CD4-positive, alpha-beta T cell treated with Interleukin-17A for 1 hour (primary cell): ENCODE results near the gene SLC25A42.
"Not testable (repeated sequence)": the region's sequence is repeated elsewhere in the genome, so short reads cannot be mapped to it uniquely, and the experiment has no call there.

Experiments used
- DNase-seq: peaks from one replicate; pipeline ENCODE4 v3.0.0-alpha.2; 2020

The SLC25A42 gene

DNA sequence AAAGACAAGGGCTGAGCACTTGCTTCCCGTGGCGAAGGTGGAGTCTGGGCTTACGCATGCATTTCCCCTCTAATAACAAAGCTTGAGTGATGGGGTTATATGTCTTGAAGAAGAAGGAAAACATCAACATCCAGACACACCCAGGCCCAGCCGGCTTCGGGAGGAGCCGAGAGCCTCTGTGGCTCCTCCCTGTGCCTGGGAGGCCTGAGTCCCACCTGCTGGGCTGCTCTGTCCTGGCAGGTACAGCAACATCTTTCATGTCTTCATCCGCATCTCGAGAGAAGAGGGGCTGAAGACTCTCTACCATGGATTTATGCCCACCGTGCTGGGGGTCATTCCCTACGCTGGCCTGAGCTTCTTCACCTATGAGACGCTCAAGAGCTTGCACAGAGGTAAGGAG, 43.9 kb downstream of the SLC25A42 start:
- DNase-seq: no peak

DNA sequence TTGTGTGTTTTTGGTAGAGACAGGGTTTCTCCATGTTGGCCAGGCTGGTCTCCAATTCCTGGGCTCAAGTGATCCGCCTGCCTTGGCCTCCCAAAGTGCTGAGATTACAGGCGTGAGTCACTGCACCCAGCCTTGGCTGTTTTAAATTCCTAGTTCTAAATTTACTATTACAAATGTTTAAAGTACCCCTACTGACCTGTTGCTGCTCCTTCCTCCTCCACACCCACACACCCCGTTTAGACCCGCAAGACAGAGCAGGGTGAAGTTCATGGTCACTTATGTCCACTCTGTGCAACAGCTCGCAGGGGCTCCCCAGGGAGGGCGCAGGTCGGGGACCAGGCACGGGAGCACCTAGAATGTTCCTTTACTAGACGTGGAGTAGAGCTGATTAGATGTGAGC, 45.8 kb downstream of the SLC25A42 start:
- DNase-seq: no peak

DNA sequence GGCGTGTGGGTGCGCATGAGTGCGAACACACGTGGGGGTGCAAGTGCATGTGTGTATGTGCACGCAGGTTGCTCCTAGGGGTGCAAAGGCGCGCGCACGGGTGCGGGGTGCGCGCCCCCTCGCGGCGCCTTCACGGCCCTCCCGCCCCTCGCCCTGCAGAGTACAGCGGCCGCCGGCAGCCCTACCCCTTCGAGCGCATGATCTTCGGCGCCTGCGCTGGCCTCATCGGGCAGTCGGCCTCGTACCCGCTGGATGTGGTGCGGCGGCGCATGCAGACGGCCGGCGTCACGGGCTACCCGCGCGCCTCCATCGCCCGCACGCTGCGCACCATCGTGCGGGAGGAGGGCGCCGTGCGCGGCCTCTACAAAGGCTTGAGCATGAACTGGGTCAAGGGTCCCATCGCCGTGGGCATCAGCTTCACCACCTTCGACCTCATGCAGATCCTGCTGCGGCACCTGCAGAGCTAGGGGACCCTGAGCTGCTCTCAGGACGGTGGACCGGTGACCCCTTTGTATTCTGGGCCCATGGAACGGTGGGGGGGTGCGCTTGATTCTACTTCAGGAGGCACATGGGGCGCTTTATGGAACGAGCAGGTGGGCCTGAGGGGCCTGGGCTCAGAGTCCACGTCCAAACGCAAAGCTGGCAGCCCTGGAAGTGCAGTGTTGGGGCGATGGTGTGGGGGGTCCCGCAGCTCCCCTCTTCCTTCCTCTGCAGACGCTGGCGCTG, 46.8 kb downstream of the SLC25A42 start:
- DNase-seq: peak; percentile 13

DNA sequence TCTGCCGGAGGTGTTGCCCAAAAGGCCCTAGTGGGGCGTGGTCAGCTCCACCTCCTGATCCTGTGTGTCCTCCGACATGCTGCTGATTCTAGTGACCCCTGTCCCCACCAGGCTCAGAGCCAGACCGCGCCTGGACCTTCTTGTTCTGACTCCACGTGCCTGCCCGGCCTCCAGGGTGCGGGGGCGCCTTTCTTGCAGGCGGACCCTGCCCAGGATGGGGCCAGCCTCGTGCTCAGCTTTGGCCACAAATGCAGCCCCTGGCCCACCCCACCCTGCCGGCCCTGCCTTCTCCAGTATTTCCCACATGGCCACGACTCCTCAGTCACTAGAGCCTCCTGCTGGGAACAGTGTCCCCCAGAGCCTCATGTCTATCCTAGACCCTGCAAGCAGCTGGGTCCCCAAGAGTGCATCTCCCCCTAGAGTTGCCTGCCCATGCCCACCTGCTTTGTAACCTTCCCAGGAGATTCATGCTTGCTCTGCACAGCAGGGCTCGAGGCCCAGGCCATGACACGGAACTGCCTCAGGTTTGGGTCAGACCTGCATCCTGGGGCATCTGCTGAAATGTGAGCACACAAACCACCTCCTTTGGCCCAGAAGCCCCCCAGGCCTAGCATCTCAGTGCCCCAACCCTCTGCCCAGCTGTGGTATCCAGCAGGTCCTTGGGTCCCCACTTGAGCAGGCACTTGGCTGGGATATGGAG, 47.5 kb downstream of the SLC25A42 start:
- no peak for DNase-seq

DNA sequence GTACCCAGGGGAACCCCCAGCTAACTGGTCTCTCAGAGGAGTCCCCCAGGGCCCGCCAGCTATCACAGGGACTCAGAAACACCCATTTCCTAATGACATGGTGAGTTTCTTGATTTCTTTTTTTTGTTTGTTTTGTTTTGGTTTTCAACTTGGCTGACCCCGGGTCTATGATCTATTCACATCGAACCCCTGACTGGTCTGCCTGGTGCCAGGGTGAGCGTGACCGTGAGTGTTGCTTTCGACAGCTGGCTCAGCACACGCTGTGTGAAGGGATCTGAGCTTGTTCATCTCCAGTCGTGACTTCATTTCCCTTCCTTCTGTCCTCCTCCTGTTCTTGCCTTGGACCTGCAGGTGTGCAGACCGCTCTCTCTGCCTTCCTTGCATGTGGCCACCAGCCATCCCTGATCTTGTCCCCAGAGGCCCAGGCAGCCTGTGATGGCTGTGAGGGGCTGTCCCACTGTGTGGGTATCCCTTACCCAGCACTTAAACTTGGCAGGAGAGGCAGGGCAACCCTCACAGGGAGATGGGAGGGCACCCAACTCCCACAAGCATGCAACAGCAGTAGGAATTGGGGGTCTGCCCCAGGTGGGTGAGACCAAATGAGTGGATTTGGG, 48.3 kb downstream of the SLC25A42 start:
- no peak for DNase-seq

DNA sequence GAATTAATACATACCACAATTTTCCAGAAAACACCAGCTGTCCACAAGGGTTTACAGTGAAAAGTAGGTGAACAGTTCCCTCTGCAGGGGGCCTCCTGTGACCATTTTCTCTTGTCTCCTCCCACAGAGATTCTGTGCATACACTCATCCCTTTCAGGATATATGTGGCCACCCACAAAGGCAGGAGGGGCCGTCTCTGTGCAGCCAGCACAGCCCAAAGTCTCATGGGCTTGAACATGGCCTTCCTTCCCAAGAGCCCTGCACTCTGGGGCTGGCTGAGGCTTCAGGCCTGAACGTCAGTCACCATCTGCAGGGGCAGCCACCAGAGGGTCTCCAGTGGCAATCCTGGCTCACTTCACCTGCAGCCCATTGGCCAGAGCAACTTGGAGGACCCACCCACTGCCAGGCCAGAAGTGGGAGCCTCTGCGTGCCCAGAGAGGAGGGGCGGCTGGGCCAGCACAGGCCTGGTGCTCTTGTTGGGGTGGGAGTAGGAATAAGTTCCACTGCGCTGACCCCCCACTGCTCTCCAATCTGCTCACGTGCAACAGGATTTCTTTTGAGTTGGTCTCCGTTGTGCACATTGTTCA, 49.3 kb downstream of the SLC25A42 start:
- DNase-seq: no peak

DNA sequence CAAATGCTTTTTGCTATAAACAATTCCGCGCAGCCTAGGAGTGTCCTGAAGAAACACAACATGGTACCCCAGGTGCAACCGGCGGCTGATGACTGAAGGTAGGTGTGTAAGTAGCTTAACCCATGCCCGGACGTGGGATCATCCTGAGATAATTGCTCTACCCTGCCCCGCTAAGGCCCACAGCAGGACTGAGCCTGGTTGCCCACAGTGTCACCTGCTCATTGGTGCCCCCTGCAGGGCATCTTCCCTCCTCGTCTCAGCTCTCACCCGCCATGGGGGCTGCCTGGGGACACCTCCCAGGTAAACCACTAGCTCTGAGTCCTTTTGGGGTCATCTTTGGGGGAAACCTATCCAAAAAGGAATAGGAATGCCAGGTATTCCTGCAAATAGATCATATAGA, 52.2 kb downstream of the SLC25A42 start:
- peak; percentile 52 for DNase-seq

DNA sequence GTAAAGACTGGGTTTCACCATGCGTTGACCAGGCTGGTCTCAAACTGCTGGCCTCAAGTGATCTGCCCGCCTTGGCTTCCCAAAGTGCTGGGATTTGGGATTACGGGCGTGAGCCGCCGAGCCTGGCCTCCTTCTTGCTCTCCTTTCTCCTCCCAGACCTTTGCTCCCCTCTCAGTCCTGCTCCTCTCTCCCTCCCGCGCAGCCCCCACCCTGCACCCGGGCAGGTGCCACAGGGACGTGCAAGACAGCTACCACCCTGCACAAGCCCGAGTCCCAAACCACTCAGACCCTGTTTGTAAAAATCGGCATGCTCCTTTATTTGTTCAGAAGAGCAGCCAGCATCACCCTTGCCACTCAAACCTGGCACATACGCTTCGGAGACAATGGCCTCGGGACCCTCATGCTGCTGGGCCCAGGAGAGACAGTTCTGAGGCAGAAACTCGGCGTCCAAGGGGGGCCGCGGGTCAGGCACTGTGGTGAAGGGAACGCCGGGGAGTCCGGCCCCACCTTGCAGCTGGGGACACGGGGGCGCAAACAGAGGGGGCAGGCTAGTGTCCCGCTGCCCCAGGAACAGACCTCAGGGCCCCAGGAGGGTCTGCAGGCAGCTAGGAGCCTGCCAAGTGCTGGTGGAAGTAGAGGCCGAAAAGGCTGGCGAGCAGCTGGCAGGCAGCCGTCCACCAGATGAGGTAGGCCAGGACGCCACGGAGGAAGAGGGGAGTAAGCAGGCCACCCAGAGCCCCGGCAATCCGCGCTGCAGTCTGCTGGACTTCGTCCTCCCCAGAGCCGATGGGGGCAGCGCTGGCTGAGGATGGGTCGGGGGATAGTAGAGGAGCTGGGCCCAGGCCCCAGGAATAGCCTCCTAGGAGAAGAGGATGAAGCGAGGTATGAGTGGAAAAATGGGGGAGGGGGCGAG, 55.8 kb downstream of the SLC25A42 start:
- no peak for DNase-seq

DNA sequence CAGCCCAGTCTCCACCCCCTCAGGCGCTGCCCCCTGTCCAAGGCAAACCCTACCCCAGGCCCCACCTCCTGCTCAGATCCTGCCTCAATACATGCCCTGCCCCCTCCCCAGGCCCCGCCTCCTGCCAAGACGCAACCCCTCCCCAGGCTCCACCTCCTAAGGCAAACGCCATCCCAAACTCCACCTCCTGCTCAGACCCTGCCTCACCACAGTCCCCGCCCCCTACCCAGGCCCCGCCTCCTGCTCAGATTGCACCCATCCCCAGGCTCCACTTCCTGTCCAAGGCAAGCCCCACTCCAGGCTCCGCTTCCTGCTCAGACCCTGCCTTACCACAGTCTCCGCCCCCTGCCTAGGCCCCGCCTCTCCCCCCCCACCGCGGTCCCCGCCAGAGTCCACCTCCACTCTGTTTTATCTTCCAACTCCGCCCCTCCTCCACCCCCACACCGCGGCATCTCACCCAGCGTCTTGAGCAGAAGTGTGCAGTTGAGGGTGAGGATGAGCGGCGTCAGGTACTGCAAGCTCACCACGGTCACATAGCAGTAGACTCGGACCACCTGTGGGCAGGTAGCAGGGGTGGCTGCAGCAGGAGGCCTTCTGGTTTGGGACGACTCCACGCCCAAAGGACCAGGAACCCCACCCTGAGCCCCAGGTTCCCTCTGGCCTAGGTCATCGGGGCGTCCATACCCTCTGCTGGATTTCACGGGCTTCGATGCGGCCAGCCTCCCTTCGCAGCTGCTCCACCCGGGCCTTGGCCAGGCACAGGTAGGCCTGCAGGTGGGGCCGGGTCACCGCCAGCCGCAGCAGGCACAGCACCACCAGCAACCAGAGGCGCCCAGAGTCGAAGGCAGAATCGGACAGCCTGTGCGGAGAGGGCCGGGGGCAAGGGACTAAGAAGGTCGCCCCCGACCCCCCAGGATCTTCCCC, 56.8 kb downstream of the SLC25A42 start:
- peak; percentile 26 for DNase-seq

DNA sequence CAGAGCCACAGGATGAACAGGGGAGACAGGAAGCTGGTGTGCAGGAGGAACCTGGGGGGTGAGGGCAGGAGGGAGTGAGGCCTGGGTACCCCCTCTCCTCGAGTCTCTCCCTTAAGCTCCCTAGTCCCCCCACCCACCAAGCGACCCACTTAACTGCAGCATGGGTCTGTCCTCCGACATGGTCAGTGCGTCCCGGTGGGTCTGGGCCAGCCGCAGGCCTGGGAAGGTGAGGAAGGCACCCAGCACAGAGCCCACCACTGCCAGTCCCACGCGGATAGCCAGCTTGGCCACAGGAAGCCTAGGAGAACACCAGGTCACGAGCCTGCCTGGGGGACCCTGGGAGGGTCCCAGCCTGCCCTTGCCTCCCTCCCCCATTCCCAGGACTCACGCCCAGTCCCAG, 57.6 kb downstream of the SLC25A42 start:
- no peak for DNase-seq

DNA sequence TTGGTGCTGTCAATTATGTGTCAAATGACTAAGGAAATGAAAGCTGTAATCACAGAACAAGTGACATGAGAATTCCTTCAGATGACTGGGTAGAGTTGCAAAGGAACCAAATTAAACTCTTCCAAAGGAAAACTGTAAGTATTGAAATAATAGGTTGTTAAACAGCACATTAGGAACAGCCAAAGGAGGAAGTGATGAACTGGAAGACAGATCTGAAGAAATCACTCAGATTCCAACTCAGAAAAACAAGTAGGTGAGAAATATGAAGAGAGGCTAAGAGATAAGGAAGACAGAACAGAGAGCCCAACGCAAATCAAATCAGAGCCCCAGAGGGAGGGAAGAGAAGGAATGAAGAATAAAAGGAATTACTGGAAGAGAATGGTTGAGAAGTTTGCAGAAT, 59.1 kb downstream of the SLC25A42 start:
- no peak for DNase-seq

DNA sequence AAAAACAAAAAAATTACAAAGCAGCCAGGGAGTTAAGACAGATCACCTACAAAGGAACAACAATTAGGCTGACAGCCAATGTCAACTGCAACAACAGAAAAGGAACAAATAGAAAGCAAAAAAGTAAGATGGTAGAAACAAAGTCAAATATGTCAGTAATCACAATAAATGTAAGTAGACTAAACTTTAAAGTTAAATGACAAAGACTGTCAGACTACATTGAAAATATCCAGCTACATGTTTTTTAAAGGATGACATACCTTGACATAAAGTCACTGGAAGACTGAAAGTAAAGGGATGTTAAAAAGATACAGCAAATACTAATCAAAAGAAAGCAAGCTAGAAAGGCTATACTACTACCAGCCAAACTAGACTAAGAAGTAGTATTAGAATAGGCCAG, 59.6 kb downstream of the SLC25A42 start:
- no peak for DNase-seq

DNA sequence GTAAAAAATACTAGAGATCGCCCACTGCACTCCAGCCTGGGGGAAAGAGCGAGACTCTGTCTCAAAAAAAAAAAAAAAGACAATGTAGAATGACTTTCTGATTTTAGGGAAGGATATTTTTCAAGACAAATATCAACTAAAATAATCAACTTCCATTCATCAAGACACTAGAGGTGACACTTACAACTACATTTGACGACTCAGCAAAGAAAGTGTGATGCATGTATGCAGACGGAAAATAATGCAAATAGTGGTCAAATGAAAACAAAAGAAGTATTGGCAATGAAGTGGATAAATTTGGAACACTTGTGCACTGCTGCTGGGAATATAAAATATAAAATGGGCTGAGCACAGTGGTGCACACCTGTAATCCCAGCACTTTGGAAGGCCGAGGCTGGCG, 62.3 kb downstream of the SLC25A42 start:
- no peak for DNase-seq

DNA sequence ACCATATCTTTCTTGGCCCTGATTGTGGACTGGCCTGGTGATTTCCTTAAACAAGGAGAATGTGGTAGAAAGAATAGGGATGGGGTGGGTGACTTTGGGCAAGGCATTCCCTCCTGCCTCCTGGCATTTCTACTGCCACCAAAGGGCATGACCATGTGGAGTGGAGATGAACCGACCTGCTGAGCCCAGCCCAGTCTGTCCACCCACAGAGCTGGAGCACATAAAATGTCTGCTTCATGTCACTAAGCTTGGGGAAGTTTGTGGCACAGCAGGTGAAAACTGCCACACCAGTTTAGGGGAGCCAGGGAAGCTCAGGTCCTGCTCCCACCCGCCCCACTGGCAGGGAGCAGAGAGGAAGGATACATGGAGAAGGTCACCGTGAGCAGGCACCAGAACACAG, 68.2 kb downstream of the SLC25A42 start:
- DNase-seq: no peak

DNA sequence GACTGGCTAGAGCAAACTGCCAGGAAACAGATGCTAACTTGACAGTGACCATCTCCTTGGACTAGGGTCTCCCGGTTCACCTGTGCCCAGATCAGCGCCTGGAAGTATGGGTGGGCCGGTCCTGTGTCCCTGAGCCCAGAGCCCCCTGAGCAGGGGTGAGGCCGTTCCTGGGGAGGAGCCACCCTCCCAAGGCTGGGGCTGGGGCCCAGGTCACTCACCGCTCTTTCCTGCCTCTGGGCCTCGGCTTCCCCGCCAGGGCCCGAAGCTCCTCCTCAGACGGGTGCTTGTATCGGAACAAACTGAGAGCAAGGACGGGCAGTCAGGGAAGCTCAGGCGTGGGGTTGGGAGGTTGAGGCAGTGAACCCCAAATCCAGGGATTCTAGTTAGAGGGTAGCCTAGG, 69.1 kb downstream of the SLC25A42 start:
- no peak for DNase-seq

DNA sequence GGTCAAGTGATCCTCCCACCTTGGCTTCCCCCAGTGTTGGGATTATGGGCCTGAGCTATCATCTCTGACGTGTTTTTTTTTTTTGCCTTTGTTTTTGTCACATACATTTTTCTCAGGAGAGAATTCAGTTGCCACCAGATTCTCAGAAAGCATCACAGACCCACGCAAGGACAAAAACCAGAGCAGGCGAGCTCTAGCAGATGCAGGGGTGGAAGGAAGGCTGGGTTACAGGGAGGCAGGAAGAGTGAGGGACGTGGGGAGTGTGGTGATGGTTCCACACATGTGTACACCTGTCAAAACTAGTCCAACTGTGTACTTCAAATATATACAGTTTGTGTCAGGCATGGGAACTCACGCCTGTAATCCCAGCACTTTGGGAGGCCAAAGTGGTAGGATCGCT, 70.2 kb downstream of the SLC25A42 start:
- no peak for DNase-seq

DNA sequence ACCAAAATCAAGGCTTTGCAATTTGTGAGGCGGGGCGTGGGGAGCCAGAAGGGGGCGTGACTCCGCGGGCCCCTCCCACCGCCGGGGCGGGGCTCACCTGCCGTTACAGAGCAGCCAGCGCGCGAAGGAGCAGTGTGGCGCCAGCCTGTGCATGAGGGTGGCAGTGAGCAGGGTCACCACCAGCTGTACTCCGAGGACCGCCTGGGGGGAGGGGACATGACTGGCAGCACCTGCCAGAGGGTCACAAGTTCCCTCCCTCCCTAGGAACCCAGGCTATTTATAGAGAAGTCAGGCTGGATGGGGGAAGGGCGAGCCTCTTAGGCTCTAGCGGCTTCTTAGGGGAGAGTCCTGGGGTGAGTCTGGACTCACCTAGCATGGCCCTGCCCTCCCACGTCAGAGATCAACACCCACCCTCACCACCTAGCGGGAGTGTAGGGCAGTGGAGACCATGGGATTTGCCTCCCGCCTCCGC, 70.9 kb downstream of the SLC25A42 start:
- DNase-seq: peak; percentile 49

DNA sequence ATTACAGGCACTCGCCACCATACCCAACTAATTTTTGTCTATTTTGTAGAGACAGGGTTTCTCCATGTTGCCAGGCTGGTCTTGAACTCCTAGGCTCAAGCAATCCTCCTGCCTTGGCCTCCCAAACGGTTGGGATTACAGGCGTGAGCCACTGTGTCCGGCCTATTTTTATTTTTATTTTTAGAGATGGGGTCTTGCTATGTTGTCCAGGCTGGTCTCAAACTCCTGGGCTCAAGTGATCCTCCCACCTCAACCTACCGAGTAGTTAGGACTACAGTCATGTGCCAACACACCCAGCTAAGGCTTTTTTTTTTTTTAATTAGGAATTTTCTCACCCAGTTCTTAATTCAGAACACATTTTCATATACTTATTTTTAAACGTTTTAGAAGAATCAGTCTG, 71.9 kb downstream of the SLC25A42 start:
- not testable (repeated sequence) for DNase-seq

DNA sequence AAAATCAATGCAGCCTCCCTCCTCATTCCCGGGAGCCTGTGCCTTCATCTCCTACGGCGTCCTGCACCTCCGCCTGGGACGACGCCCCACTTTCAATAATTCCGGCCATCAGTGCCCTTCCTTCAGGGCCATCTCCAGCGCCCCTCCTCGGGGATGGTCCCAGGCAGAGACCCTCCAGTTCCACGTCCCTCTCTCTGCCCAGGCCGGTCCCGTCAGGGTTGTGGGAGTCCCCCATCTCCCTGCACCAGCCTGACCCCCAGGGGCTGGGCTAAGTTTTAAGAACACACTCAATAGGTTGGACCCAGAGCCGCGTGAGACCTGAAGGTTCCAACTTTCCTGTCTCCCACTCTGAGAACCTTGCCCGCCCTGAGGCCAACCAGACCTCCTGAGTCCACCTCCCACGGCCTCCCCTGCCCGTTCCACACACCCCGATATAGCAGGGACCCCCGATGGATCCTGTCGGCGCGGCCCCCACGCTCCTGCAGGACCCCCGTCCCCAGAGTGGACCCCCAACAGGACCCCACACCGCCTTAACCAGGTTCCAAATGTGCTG, 73.8 kb downstream of the SLC25A42 start:
- DNase-seq: no peak

DNA sequence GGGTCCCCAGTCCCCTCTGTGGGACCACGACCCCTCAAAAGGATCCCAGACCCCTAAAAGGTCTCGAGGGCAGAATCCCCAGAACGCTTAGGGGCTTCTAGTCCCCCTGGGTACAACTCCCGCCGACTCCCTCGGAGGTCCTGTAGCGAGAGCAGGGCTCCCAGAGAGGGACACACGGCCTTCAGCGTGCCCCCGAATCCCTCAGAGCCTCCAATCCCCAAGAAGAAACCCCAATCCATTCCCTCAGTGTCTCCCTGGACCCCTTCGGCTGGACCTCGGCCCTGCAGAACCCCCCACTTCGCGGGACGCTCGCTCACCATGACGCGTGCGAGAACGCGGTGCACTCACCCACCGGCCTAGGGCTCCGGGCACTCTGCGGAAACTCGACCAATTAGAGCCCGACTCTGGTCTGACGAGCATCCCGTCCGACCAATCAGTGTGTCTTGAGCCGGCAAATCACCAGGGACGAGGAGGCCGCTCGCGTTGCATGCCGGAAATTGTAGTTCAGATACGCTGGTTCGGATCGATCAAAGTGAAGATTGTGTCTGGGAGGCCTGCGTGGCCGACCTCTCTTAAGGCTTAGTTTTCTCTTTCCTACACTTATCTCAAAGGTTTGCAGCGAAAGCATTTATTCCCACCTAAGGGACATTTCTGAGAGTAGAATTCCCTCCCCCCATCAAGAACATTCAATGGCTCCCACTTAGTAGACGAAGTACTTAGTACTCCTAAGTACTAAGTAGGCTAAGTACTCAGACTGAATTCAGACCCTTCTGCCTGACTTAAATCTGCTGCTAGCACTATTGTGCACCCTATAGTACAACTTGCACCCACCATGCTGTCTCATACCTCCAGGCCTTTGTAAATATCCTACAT, 74.6 kb downstream of the SLC25A42 start, which contains the start of gene TMEM161A:
TSS of gene TMEM161A (minus strand) at position 370 of the 873 bp plus-strand sequence. CDS start at position 320, 50 bp downstream.
- peak; percentile 98 for DNase-seq
